ENCODE data around the gene SLC35E4. TPM values are rescaled to one million over a fixed set of nuclear protein-coding genes. Genes with fewer than 3 reads are reported as not detected.

SLC35E4 gene
- total RNA-seq, 1 experiment from 2014 or later, result 5.5 TPM

DNA sequence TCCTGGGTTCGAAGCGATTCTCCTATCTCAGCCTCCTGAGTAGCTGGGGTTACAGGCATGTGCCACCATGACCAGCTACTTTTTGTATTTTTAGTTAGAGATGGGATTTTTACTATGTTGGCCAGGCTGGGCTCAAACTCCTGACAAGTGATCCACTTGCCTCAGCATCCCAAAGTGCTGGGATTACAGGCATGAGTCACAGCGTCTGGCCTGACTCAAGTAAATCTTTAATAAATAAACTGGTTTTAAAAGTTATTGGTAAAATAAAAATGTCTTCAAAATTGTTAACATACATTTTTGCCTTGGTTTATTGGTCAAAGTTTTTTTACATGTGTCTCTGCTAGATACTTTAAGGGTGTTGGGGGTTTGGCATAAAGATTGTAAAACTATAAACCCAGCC lies 36.6 kb upstream of the SLC35E4 start:
- H3K4me3 ChIP-seq (ENCODE audit: low read depth in 2 of 2, low read length in 2 of 2), result no peak overlapping the region
- no peaks in the 10 kb centered on the region for H3K36me3 ChIP-seq (ENCODE audit: control insufficient read depth, insufficient read depth, low read length)
- H3K27me3 ChIP-seq (ENCODE audit: control insufficient read depth, insufficient read depth, low read length), result no peaks in the 10 kb centered on the region
- ChIA-PET CTCF (no interaction called here), POLR2A (no interaction called here)
- H3K4me1 ChIP-seq (ENCODE audit: control insufficient read depth, insufficient read depth, low read length), result no peaks in the 10 kb centered on the region
- no TSS peak for BruUV-seq (replicated peaks)
- TF ChIP-seq POLR2AphosphoS5 (IDR thresholded peaks at IDR 0.05; ENCODE audit: low read depth, low read length), result no peak
- TF ChIP-seq, protein P1, sequence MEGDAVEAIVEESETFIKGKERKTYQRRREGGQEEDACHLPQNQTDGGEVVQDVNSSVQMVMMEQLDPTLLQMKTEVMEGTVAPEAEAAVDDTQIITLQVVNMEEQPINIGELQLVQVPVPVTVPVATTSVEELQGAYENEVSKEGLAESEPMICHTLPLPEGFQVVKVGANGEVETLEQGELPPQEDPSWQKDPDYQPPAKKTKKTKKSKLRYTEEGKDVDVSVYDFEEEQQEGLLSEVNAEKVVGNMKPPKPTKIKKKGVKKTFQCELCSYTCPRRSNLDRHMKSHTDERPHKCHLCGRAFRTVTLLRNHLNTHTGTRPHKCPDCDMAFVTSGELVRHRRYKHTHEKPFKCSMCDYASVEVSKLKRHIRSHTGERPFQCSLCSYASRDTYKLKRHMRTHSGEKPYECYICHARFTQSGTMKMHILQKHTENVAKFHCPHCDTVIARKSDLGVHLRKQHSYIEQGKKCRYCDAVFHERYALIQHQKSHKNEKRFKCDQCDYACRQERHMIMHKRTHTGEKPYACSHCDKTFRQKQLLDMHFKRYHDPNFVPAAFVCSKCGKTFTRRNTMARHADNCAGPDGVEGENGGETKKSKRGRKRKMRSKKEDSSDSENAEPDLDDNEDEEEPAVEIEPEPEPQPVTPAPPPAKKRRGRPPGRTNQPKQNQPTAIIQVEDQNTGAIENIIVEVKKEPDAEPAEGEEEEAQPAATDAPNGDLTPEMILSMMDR (IDR thresholded peaks at IDR 0.05), result no peak
- TF ChIP-seq, protein P2, sequence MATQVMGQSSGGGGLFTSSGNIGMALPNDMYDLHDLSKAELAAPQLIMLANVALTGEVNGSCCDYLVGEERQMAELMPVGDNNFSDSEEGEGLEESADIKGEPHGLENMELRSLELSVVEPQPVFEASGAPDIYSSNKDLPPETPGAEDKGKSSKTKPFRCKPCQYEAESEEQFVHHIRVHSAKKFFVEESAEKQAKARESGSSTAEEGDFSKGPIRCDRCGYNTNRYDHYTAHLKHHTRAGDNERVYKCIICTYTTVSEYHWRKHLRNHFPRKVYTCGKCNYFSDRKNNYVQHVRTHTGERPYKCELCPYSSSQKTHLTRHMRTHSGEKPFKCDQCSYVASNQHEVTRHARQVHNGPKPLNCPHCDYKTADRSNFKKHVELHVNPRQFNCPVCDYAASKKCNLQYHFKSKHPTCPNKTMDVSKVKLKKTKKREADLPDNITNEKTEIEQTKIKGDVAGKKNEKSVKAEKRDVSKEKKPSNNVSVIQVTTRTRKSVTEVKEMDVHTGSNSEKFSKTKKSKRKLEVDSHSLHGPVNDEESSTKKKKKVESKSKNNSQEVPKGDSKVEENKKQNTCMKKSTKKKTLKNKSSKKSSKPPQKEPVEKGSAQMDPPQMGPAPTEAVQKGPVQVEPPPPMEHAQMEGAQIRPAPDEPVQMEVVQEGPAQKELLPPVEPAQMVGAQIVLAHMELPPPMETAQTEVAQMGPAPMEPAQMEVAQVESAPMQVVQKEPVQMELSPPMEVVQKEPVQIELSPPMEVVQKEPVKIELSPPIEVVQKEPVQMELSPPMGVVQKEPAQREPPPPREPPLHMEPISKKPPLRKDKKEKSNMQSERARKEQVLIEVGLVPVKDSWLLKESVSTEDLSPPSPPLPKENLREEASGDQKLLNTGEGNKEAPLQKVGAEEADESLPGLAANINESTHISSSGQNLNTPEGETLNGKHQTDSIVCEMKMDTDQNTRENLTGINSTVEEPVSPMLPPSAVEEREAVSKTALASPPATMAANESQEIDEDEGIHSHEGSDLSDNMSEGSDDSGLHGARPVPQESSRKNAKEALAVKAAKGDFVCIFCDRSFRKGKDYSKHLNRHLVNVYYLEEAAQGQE (IDR thresholded peaks at IDR 0.05; ENCODE audit: insufficient read depth in 1 of 2, low read depth in 2 of 2, low read length in 1 of 2), result no peak
- no peak for TF ChIP-seq TCF7L2 (IDR thresholded peaks at IDR 0.05; ENCODE audit: low read depth, low read length)
- no peak for TF ChIP-seq SIN3A (IDR thresholded peaks at IDR 0.05; ENCODE audit: borderline replicate concordance, insufficient read depth, low read depth, low read length)
- intact Hi-C loops (cut with micrococcal nuclease; ENCODE audit: unreplicated experiment), result no loop called here
- no peaks in the 10 kb centered on the region for H3K9me3 ChIP-seq (ENCODE audit: control insufficient read depth, insufficient read depth, low read depth, low read length)
- no peak overlapping the region for H3K27ac ChIP-seq (ENCODE audit: low read length)
- in situ Hi-C loops (cut with HindIII; ENCODE audit: low pct_unique_long_range_greater_than_20kb, low sequenced_read_pairs), result no loop called here
- ATAC-seq (no peak), DNase-seq (ENCODE audit: low read depth, low spot score) (no peak)

DNA sequence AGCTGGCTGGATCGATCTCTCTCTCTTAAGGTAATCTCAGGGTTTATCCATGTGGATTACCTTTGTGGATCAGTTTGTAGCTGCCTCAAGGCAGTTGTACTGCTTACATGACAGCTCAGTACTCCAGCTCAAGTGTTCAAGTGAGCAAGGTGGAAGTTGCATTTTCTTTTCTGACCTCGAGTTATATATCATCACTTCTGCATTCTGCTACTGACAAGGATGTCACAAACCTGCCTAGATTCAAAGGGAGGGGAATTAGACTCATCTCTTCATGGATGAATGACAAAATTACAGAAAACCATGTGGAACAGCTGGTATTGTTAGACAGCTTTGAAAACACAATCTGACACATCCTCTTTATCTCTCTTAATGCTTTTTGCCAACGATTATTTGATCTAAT lies 34.7 kb upstream of the SLC35E4 start:
- no peak for TF ChIP-seq SIN3A (IDR thresholded peaks at IDR 0.05; ENCODE audit: borderline replicate concordance, insufficient read depth, low read depth, low read length)
- TF ChIP-seq, protein P2 (IDR thresholded peaks at IDR 0.05; ENCODE audit: insufficient read depth in 1 of 2, low read depth in 2 of 2, low read length in 1 of 2), result no peak
- TF ChIP-seq, protein P1 (IDR thresholded peaks at IDR 0.05), result no peak
- no peak for TF ChIP-seq TCF7L2 (IDR thresholded peaks at IDR 0.05; ENCODE audit: low read depth, low read length)
- TF ChIP-seq POLR2AphosphoS5 (IDR thresholded peaks at IDR 0.05; ENCODE audit: low read depth, low read length), result no peak
- no peak overlapping the region for H3K4me3 ChIP-seq (ENCODE audit: low read depth in 2 of 2, low read length in 2 of 2)
- no peaks in the 10 kb centered on the region for H3K36me3 ChIP-seq (ENCODE audit: control insufficient read depth, insufficient read depth, low read length)
- ChIA-PET POLR2A (no interaction called here), CTCF (interaction anchor here (0.6 kb wide), 1 partner anchor 124 kb away, joined by 3 read pairs; no protein-coding TSS in a partner anchor)
- no peaks in the 10 kb centered on the region for H3K4me1 ChIP-seq (ENCODE audit: control insufficient read depth, insufficient read depth, low read length)
- H3K27me3 ChIP-seq (ENCODE audit: control insufficient read depth, insufficient read depth, low read length), result no peaks in the 10 kb centered on the region
- no peak overlapping the region for H3K27ac ChIP-seq (ENCODE audit: low read length)
- in situ Hi-C loops (cut with HindIII; ENCODE audit: low pct_unique_long_range_greater_than_20kb, low sequenced_read_pairs) (no loop called here), intact Hi-C loops (cut with micrococcal nuclease; ENCODE audit: unreplicated experiment) (no loop called here)
- no TSS peak for BruUV-seq (replicated peaks)
- no peak for ATAC-seq
- no peak for DNase-seq (ENCODE audit: low read depth, low spot score)
- no peaks in the 10 kb centered on the region for H3K9me3 ChIP-seq (ENCODE audit: control insufficient read depth, insufficient read depth, low read depth, low read length)
